ENCODE data around the gene OR6Q1.

Gene OR6Q1

DNA sequence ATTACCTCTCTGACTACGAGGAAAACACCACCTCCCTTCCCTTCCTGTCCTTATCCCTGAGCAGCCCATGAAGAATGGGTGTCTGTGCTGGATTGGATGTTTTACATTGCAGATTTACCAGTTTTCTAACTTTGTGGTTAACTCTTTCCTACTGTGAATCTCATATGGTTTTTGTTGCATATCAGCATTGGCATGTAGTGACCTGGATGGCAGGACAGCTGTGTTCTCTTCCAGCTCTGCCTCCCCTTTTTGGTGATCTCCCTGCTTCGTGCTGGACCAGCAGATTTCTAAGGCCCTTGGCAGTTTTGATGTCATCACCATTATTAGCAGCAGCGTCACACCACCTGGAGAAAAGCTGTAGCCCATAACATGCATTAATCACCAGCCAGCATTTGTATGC, 26.7 kb downstream of the OR6Q1 start:
- DNase-seq (ENCODE audit: low read depth in 1 of 2, low spot score in 1 of 2), result no peak

GRCh38 chr11:58058276-58059006, 27.7 kb downstream of the OR6Q1 start:
- DNase-seq (ENCODE audit: low read depth in 1 of 2, low spot score in 1 of 2), result no peak

GRCh38 chr11:58059007-58059350, 28.2 kb downstream of the OR6Q1 start:
- DNase-seq (ENCODE audit: low read depth in 1 of 2, low spot score in 1 of 2), result no peak

GRCh38 chr11:58060535-58060934, 29.8 kb downstream of the OR6Q1 start:
- no peak for DNase-seq (ENCODE audit: low read depth in 1 of 2, low spot score in 1 of 2)

GRCh38 chr11:58060939-58061672, 30.4 kb downstream of the OR6Q1 start:
- DNase-seq (ENCODE audit: low read depth in 1 of 2, low spot score in 1 of 2), result no peak

- DNase-seq (ENCODE audit: low read depth in 1 of 2, low spot score in 1 of 2), result no peak
Observed at GRCh38 chr11:58061813-58062212, 31.1 kb downstream of the OR6Q1 start.

DNA sequence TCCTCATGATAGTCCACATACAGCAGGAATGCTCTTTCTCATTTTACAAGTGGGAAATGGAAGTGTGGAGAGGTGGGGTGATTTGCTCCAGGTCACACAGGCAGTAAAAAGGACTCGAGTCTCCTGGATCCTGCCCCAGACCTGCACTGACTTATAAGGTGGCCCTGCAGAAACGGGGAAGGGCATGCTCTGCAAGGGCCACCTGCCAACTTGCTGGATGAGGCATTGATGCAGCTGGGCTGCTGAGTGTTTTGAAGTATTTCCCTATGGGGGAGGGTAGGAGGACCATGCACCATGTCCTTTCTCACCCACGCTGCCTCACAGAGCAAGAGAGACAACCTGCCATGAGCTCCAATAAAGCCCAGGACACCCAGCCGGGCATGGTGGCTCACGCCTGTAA, 36.9 kb downstream of the OR6Q1 start:
- DNase-seq (ENCODE audit: low read depth in 1 of 2, low spot score in 1 of 2), result no peak

GRCh38 chr11:58068655-58069054, 37.9 kb downstream of the OR6Q1 start:
- no peak for DNase-seq (ENCODE audit: low read depth in 1 of 2, low spot score in 1 of 2)

DNA sequence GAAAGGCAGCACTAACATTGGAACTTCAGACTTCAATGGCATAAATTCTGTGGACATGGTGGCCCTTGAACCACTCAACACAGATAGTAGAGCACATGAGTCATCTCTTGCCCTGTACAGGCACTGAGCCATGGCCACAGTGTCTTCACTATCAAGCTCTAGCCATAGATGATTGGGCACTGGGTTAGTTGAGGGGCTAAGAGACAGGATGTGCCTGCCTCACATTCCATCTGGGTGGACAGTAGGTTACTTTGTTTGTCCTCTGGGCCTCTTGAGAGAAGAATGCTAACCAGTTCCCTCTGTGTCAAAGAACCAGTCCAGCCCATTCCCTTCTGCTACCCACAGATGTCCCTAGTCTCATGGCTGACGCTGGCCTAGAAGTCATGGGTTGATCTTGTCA, 39.8 kb downstream of the OR6Q1 start:
- no peak for DNase-seq (ENCODE audit: low read depth in 1 of 2, low spot score in 1 of 2)

DNA sequence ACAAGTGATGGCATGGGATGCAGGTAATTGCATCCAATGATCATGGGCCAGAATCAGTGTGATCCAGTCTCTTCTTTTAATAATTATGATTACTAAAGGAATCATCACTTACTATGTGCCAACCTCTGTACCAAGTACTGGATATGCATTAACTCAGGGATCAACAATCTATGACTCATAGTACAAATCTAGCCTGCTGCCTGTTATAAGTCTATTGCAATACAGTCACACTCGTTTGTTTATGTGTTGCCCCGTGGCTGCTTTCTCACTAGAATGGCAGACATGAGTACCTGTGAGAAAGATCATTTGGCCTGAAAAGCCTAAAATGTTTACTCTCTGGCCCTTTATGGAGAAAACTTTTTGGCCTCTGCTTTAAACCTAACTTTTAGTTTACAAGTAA, 45.0 kb downstream of the OR6Q1 start:
- DNase-seq (ENCODE audit: low read depth in 1 of 2, low spot score in 1 of 2), result no peak
